MM.1S (cell line): ENCODE data around the gene STK32B.

Source experiments
- DNase-seq: peaks from one replicate; pipeline ENCODE4 v3.0.0-alpha.2; 2015
- H2AFZ ChIP-seq: fragments of 300-600 bp; sonication (generic); 2 replicates; pipeline ENCODE4 v1.6.0; 2016; ENCODE audit warnings: antibody characterized with exemption, low read length
- H3F3A ChIP-seq: fragments of 300-600 bp; sonication (generic); 2 replicates; pipeline ENCODE4 v1.6.1; 2016; ENCODE audit warnings: mild to moderate bottlenecking, antibody characterized with exemption, low read length, moderate library complexity, mixed read lengths; ENCODE audit not compliant: insufficient read depth
- H3K27ac ChIP-seq: fragments of 300-600 bp; sonication (generic); 2 replicates; pipeline ENCODE4 v1.5.1; 2016; ENCODE audit warnings: mild to moderate bottlenecking, low read length
- H3K27me3 ChIP-seq: fragments of 300-600 bp; sonication (generic); replicated peaks from 2 replicates; pipeline ENCODE4 v1.6.0; 2016; ENCODE audit warnings: low read length; ENCODE audit not compliant: insufficient read depth
- H3K36me3 ChIP-seq: fragments of 300-600 bp; sonication (generic); replicated peaks from 2 replicates; pipeline ENCODE4 v1.6.1; 2016; ENCODE audit warnings: mild to moderate bottlenecking, low read length, mixed read lengths; ENCODE audit not compliant: insufficient read depth
- H3K4me1 ChIP-seq: fragments of 300-600 bp; sonication (generic); 2 replicates; pipeline ENCODE4 v1.6.1; 2016; ENCODE audit warnings: low read length, mixed read lengths
- H3K4me2 ChIP-seq: fragments of 300-600 bp; sonication (generic); 2 replicates; pipeline ENCODE4 v1.6.0; 2016; ENCODE audit warnings: low read depth, low read length
- H3K4me3 ChIP-seq: fragments of 300-600 bp; sonication (generic); 2 replicates; pipeline ENCODE4 v1.5.1; 2016; ENCODE audit warnings: low read length, mixed read lengths
- H3K79me2 ChIP-seq: fragments of 300-600 bp; sonication (generic); 2 replicates; pipeline ENCODE4 v1.6.1; 2016; ENCODE audit warnings: mixed run types, low read length, mixed read lengths
- H3K9ac ChIP-seq: fragments of 300-600 bp; sonication (generic); 2 replicates; pipeline ENCODE4 v1.6.1; 2016; ENCODE audit warnings: low read length, mixed read lengths
- H3K9me2 ChIP-seq: fragments of 300-600 bp; sonication (generic); replicated peaks from 2 replicates; pipeline ENCODE4 v1.6.1; 2016; ENCODE audit warnings: mild to moderate bottlenecking, low read length, mixed read lengths; ENCODE audit not compliant: insufficient read depth
- H3K9me3 ChIP-seq: fragments of 300-600 bp; sonication (generic); replicated peaks from 2 replicates; pipeline ENCODE4 v1.6.1; 2016; ENCODE audit warnings: mild to moderate bottlenecking, low read length, mixed read lengths; ENCODE audit not compliant: insufficient read depth
- H4K20me1 ChIP-seq: fragments of 300-600 bp; sonication (generic); 2 replicates; pipeline ENCODE4 v1.6.1; 2016; ENCODE audit warnings: mild to moderate bottlenecking, low read length, moderate library complexity, mixed read lengths; ENCODE audit not compliant: insufficient read depth
- EZH2 ChIP-seq: fragments of 300-600 bp; sonication (generic); optimal IDR thresholded peaks from 2 replicates; pipeline ENCODE3; 2017; ENCODE audit warnings: low read depth, mild to moderate bottlenecking, antibody characterized with exemption, low read length, mixed read lengths
- EZH2phosphoT487 ChIP-seq: fragments of 300-600 bp; sonication (generic); IDR thresholded peaks from 2 replicates; pipeline ENCODE4 v1.6.1; 2018; ENCODE audit warnings: antibody characterized with exemption, low read length
- TF ChIP-seq, protein P1 (sequence below): fragments of 300-600 bp; sonication (generic); IDR thresholded peaks from 2 replicates; pipeline ENCODE4 v1.5.1; 2016; ENCODE audit warnings: antibody characterized with exemption, low read length, mixed read lengths

Gene STK32B

GRCh38 chr4:5528031-5528436 lies 476.8 kb downstream of the STK32B start:
- H2AFZ ChIP-seq = no peak overlapping the region
- no peak overlapping the region for H3K27ac ChIP-seq
- H3K9me3 ChIP-seq = no peaks in the 10 kb centered on the region
- no peaks in the 10 kb centered on the region for H3K79me2 ChIP-seq
- H3K36me3 ChIP-seq = no peaks in the 10 kb centered on the region
- H3K9ac ChIP-seq = no peak overlapping the region
- no peaks in the 10 kb centered on the region for H3K27me3 ChIP-seq
- no peak overlapping the region for H3K4me3 ChIP-seq
- H3K9me2 ChIP-seq = no peaks in the 10 kb centered on the region
- no peaks in the 10 kb centered on the region for H3F3A ChIP-seq
- TF ChIP-seq EZH2phosphoT487 (no peak), EZH2 (no peak)
- TF ChIP-seq, protein P1, sequence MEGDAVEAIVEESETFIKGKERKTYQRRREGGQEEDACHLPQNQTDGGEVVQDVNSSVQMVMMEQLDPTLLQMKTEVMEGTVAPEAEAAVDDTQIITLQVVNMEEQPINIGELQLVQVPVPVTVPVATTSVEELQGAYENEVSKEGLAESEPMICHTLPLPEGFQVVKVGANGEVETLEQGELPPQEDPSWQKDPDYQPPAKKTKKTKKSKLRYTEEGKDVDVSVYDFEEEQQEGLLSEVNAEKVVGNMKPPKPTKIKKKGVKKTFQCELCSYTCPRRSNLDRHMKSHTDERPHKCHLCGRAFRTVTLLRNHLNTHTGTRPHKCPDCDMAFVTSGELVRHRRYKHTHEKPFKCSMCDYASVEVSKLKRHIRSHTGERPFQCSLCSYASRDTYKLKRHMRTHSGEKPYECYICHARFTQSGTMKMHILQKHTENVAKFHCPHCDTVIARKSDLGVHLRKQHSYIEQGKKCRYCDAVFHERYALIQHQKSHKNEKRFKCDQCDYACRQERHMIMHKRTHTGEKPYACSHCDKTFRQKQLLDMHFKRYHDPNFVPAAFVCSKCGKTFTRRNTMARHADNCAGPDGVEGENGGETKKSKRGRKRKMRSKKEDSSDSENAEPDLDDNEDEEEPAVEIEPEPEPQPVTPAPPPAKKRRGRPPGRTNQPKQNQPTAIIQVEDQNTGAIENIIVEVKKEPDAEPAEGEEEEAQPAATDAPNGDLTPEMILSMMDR = no peak
- H3K4me2 ChIP-seq = no peak overlapping the region
- H3K4me1 ChIP-seq = no peaks in the 10 kb centered on the region
- DNase-seq = no peak
- H4K20me1 ChIP-seq = no peaks in the 10 kb centered on the region

GRCh38 chr4:5532100-5532499 lies 480.8 kb downstream of the STK32B start:
- Histone ChIP-seq H3F3A (no peaks in the 10 kb centered on the region), H4K20me1 (no peaks in the 10 kb centered on the region), H3K4me3 (no peak overlapping the region), H3K9ac (no peak overlapping the region), H3K27me3 (no peaks in the 10 kb centered on the region), H3K27ac (no peak overlapping the region), H2AFZ (no peak overlapping the region), H3K9me3 (no peaks in the 10 kb centered on the region), H3K4me1 (no peaks in the 10 kb centered on the region), H3K9me2 (no peaks in the 10 kb centered on the region), H3K4me2 (no peak overlapping the region), H3K36me3 (peaks cover 2% of the 10 kb centered on the region; the same call in 1 of the 2 replicates), H3K79me2 (no peaks in the 10 kb centered on the region)
- TF ChIP-seq EZH2 (no peak), EZH2phosphoT487 (no peak)
- TF ChIP-seq, protein P1 = no peak
- DNase-seq = no peak

DNA sequence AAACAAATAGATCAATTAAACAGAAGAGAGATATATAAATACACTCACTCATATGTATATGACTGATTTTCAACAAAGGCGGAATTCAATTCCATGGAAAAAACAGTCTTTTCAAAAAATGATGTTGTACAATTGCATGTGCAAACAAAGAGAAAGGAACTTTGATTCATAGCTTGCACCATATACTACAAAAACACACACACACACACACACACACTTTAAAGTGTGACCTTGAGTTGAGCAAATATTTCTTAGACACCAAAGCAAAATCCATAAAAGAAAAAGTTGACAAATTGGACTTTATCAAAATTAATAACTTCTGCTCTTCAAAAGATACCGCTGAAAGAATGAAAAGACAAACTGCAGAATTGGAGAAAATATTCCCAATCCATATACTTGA lies 488.3 kb downstream of the STK32B start:
- Histone ChIP-seq H3K27me3 (no peaks in the 10 kb centered on the region), H3K4me2 (no peak overlapping the region), H3K27ac (no peak overlapping the region), H2AFZ (no peak overlapping the region), H3F3A (no peaks in the 10 kb centered on the region), H3K4me1 (no peaks in the 10 kb centered on the region), H3K4me3 (no peak overlapping the region), H3K9ac (no peak overlapping the region), H3K79me2 (no peaks in the 10 kb centered on the region), H4K20me1 (no peaks in the 10 kb centered on the region), H3K36me3 (no peaks in the 10 kb centered on the region), H3K9me2 (no peaks in the 10 kb centered on the region), H3K9me3 (no peaks in the 10 kb centered on the region)
- TF ChIP-seq EZH2phosphoT487 = no peak
- TF ChIP-seq EZH2 = no peak
- TF ChIP-seq, protein P1 = no peak
- DNase-seq = no peak
